Measurements from ENCODE around the gene DHX40.

DHX40 gene

DNA sequence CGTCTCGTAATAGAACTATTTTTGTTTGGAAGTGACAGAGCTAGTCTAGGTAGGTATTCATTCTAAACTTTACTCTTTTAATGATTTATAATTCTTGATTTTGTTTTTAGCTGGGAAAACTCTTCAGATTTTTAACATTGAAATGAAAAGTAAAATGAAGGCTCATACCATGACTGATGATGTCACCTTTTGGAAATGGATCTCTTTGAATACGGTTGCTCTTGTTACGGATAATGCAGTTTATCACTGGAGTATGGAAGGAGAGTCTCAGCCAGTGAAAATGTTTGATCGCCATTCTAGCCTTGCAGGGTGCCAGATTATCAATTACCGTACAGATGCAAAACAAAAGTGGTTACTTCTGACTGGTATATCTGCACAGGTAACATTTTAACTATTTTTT, 81.9 kb downstream of the DHX40 start:
- Histone ChIP-seq H3K9me3 (ENCODE audit: low read length) (0 out of 2 replicates have a peak, but pooled peaks cover 3% of the 10 kb centered on the region), H3K36me3 (ENCODE audit: insufficient read depth, low read length) (peaks cover 89% of the 10 kb centered on the region), H3F3A (ENCODE audit: insufficient read depth, low read length) (no peaks in the 10 kb centered on the region), H3K9ac (ENCODE audit: low read length) (no peak overlapping the region), H3K27ac (ENCODE audit: low read depth, low read length, poor library complexity, severe bottlenecking) (no peak overlapping the region), H4K20me1 (ENCODE audit: insufficient read depth, low read length) (no peaks in the 10 kb centered on the region), H2AFZ (ENCODE audit: low read length) (no peak overlapping the region), H3K4me2 (ENCODE audit: low read length) (no peak overlapping the region), H3K27me3 (ENCODE audit: insufficient read depth, low read length) (no peaks in the 10 kb centered on the region), H3K9me2 (ENCODE audit: low read depth, low read length) (no peaks in the 10 kb centered on the region), H3K4me1 (ENCODE audit: insufficient read depth, low read length, severe bottlenecking) (peaks cover 27% of the 10 kb centered on the region), H3K4me3 (ENCODE audit: low read depth, low read length, poor library complexity, severe bottlenecking) (no peak overlapping the region), H3K79me2 (ENCODE audit: insufficient read depth, low read length) (peaks cover 37% of the 10 kb centered on the region)
- no peak for TF ChIP-seq EZH2 (IDR thresholded peaks at IDR 0.05; ENCODE audit: borderline replicate concordance, low read length)
- TF ChIP-seq, protein P1, sequence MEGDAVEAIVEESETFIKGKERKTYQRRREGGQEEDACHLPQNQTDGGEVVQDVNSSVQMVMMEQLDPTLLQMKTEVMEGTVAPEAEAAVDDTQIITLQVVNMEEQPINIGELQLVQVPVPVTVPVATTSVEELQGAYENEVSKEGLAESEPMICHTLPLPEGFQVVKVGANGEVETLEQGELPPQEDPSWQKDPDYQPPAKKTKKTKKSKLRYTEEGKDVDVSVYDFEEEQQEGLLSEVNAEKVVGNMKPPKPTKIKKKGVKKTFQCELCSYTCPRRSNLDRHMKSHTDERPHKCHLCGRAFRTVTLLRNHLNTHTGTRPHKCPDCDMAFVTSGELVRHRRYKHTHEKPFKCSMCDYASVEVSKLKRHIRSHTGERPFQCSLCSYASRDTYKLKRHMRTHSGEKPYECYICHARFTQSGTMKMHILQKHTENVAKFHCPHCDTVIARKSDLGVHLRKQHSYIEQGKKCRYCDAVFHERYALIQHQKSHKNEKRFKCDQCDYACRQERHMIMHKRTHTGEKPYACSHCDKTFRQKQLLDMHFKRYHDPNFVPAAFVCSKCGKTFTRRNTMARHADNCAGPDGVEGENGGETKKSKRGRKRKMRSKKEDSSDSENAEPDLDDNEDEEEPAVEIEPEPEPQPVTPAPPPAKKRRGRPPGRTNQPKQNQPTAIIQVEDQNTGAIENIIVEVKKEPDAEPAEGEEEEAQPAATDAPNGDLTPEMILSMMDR (IDR thresholded peaks at IDR 0.05; ENCODE audit: low read length): no peak

DNA sequence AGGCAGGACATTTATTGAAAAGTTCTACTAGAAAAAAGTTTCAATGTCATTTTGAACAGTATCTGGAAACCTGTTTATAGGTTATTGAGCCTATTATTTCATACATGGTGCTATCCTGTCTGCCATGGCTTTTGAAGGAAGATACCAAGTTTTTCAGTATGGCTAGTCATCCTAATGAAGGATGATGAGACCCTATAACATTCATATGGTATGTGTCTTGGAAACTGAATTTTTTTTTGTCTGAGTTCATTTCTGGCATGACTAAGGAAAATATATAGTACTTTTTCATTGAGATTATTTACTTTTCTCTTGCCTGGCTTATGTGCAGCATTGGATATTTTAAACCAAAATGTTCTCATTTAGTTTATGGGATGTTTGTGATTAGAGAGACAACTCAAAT, 84.5 kb downstream of the DHX40 start:
- H3K9ac ChIP-seq (ENCODE audit: low read length): no peak overlapping the region
- peaks cover 6% of the 10 kb centered on the region for H3K4me1 ChIP-seq (ENCODE audit: insufficient read depth, low read length, severe bottlenecking)
- no peak overlapping the region for H2AFZ ChIP-seq (ENCODE audit: low read length)
- no peaks in the 10 kb centered on the region for H3K9me2 ChIP-seq (ENCODE audit: low read depth, low read length)
- H3K27ac ChIP-seq (ENCODE audit: low read depth, low read length, poor library complexity, severe bottlenecking): no peak overlapping the region
- no peaks in the 10 kb centered on the region for H4K20me1 ChIP-seq (ENCODE audit: insufficient read depth, low read length)
- no peaks in the 10 kb centered on the region for H3K27me3 ChIP-seq (ENCODE audit: insufficient read depth, low read length)
- TF ChIP-seq EZH2 (IDR thresholded peaks at IDR 0.05; ENCODE audit: borderline replicate concordance, low read length): no peak
- TF ChIP-seq, protein P1 (IDR thresholded peaks at IDR 0.05; ENCODE audit: low read length): no peak
- H3K36me3 ChIP-seq (ENCODE audit: insufficient read depth, low read length): peaks cover 95% of the 10 kb centered on the region
- no peaks in the 10 kb centered on the region for H3F3A ChIP-seq (ENCODE audit: insufficient read depth, low read length)
- peaks cover 13% of the 10 kb centered on the region for H3K79me2 ChIP-seq (ENCODE audit: insufficient read depth, low read length)
- H3K4me3 ChIP-seq (ENCODE audit: low read depth, low read length, poor library complexity, severe bottlenecking): no peak overlapping the region
- no peak overlapping the region for H3K4me2 ChIP-seq (ENCODE audit: low read length)
- H3K9me3 ChIP-seq (ENCODE audit: low read length): 0 out of 2 replicates have a peak, but pooled peaks cover 3% of the 10 kb centered on the region

DNA sequence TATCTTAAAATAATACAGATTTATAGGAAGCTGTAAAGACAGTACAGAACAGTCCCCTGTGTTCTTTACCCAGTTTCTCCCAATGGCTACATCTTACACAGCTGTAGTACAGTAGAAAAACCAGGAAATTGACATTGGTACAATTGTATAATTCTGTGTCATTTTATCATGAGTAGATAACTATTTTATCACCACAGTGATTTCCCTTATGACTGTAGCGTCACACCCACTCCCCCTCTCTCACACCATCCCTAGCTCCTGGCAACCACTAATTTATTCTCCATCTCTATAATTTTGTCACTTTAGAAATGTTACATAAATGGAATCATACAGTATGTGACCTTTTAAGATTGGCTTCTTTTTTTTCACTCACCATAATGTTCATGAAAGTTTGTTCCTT, 85.2 kb downstream of the DHX40 start:
- no peak overlapping the region for H3K4me3 ChIP-seq (ENCODE audit: low read depth, low read length, poor library complexity, severe bottlenecking)
- H3K36me3 ChIP-seq (ENCODE audit: insufficient read depth, low read length): peaks cover 95% of the 10 kb centered on the region
- H4K20me1 ChIP-seq (ENCODE audit: insufficient read depth, low read length): no peaks in the 10 kb centered on the region
- no peak overlapping the region for H3K9ac ChIP-seq (ENCODE audit: low read length)
- H3K4me1 ChIP-seq (ENCODE audit: insufficient read depth, low read length, severe bottlenecking): no peaks in the 10 kb centered on the region
- H3K27me3 ChIP-seq (ENCODE audit: insufficient read depth, low read length): no peaks in the 10 kb centered on the region
- H3K4me2 ChIP-seq (ENCODE audit: low read length): no peak overlapping the region
- H2AFZ ChIP-seq (ENCODE audit: low read length): no peak overlapping the region
- H3K79me2 ChIP-seq (ENCODE audit: insufficient read depth, low read length): peaks cover 9% of the 10 kb centered on the region
- no peaks in the 10 kb centered on the region for H3K9me2 ChIP-seq (ENCODE audit: low read depth, low read length)
- H3K9me3 ChIP-seq (ENCODE audit: low read length): 0 out of 2 replicates have a peak, but pooled peaks cover 3% of the 10 kb centered on the region
- no peak for TF ChIP-seq EZH2 (IDR thresholded peaks at IDR 0.05; ENCODE audit: borderline replicate concordance, low read length)
- TF ChIP-seq, protein P1 (IDR thresholded peaks at IDR 0.05; ENCODE audit: low read length): no peak
- no peaks in the 10 kb centered on the region for H3F3A ChIP-seq (ENCODE audit: insufficient read depth, low read length)
- H3K27ac ChIP-seq (ENCODE audit: low read depth, low read length, poor library complexity, severe bottlenecking): no peak overlapping the region
